Endothelial cell of umbilical vein (primary cell): ENCODE measurements around the gene ZNF527. TPM values are rescaled to one million over a fixed set of nuclear protein-coding genes. Genes with fewer than 3 reads are reported as not detected.

ENCODE experiments used
- BruUV-seq: library from RNA; stranded (reverse); fragments of 400-500 nt; replicated peaks from 2 replicates; lab custom pipeline; 2021; lab: Mats Ljungman, UMichigan
- CTCF ChIA-PET: fragments of 300-600, 350-600 bp; sonication (Branson Sonifier 250); formaldehyde crosslinking; loops from one replicate; lab custom pipeline; 2021; ENCODE audit warnings: antibody characterized with exemption, inconsistent platforms; lab: Charles Lee
- POLR2A ChIA-PET: fragments of 300-600, 350-600 bp; sonication (Branson Sonifier 250); formaldehyde crosslinking; loops from one replicate; lab custom pipeline; 2021; ENCODE audit warnings: antibody characterized with exemption, inconsistent platforms; lab: Charles Lee
- DNase-seq: peaks from one replicate; pipeline ENCODE4 v3.0.0-alpha.2; 2011; ENCODE audit warnings: low read depth, low spot score
- FAIRE-seq: peaks from 2 replicates; lab custom pipeline; 2011; peaks lifted over from hg19 to GRCh38; lab: Jason Lieb, UNC
- H2AFZ ChIP-seq: 2 replicates; pipeline ENCODE4 v1.6.0; 2012; ENCODE audit warnings: low read depth, low read length, control low read depth, inconsistent platforms
- H3K27ac ChIP-seq: 2 replicates; pipeline ENCODE4 v1.5.1; 2011; ENCODE audit warnings: low read depth, mild to moderate bottlenecking, control low read depth, low read length, moderate library complexity; ENCODE audit not compliant: insufficient read depth
- H3K27me3 ChIP-seq, 2 experiments: 2 replicates each; pipeline versions ENCODE4 v1.6.0 to v1.6.1; 2011; ENCODE audit warnings: low read length in 2 of 2, mixed read lengths in 1 of 2; ENCODE audit not compliant: control insufficient read depth in 2 of 2, insufficient read depth in 2 of 2
- H3K36me3 ChIP-seq, 2 experiments: 2 replicates in 1 of 2; 3 replicates in 1 of 2; pipeline ENCODE4 v1.5.1; 2011; ENCODE audit warnings: low read length in 2 of 2, mild to moderate bottlenecking in 1 of 2, moderate library complexity in 1 of 2; ENCODE audit not compliant: control insufficient read depth in 2 of 2, insufficient read depth in 2 of 2; ENCODE audit errors: extremely low read depth in 1 of 2
- H3K4me1 ChIP-seq: 3 replicates; pipeline ENCODE4 v1.5.1; 2011; ENCODE audit warnings: mild to moderate bottlenecking, low read length; ENCODE audit not compliant: control insufficient read depth, insufficient read depth; ENCODE audit errors: extremely low read depth
- H3K4me2 ChIP-seq: 2 replicates; pipeline ENCODE4 v1.6.1; 2011; ENCODE audit warnings: low read length, control low read depth, mixed read lengths; ENCODE audit not compliant: insufficient read depth
- H3K4me3 ChIP-seq, 3 experiments: fragments of 200-600 bp in 1 of 3; sonication (generic), shearing (Covaris generic) in 1 of 3; replicated peaks in 1 of 3; 2 replicates each; pipeline ENCODE4 v1.5.1; 2011 to 2016; ENCODE audit warnings: control low read depth in 3 of 3, low read length in 3 of 3, mild to moderate bottlenecking in 2 of 3, inconsistent platforms in 1 of 3, low read depth in 1 of 3, moderate library complexity in 1 of 3; ENCODE audit not compliant: insufficient read depth in 1 of 3
- H3K79me2 ChIP-seq: 2 replicates; pipeline ENCODE4 v1.6.0; 2012; ENCODE audit warnings: low read length, inconsistent platforms; ENCODE audit not compliant: control insufficient read depth, insufficient read depth
- H3K9ac ChIP-seq: replicated peaks from 2 replicates; pipeline ENCODE3; 2011; ENCODE audit warnings: low read length, control low read depth; ENCODE audit not compliant: insufficient read depth; ENCODE audit errors: extremely low read depth
- H3K9me1 ChIP-seq: replicated peaks from 3 replicates; pipeline ENCODE4 v1.6.0; 2011; ENCODE audit warnings: mild to moderate bottlenecking, low read length; ENCODE audit not compliant: control insufficient read depth, insufficient read depth; ENCODE audit errors: extremely low read depth
- H3K9me3 ChIP-seq: replicated peaks from 2 replicates; pipeline ENCODE4 v1.5.1; 2012; ENCODE audit warnings: low read length, inconsistent platforms; ENCODE audit not compliant: control insufficient read depth, insufficient read depth
- H4K20me1 ChIP-seq: replicated peaks from 2 replicates; pipeline ENCODE3; 2011; ENCODE audit warnings: mild to moderate bottlenecking, low read length; ENCODE audit not compliant: control insufficient read depth, insufficient read depth; ENCODE audit errors: extremely low read depth
- CTCF ChIP-seq, 2 donors: IDR thresholded peaks; 1 replicate in 1 of 2; 2 replicates in 1 of 2; pipeline ENCODE4 v1.5.1; 2011; ENCODE audit warnings: low read length in 2 of 2, mild to moderate bottlenecking in 2 of 2, moderate library complexity in 2 of 2, control low read depth in 1 of 2, inconsistent platforms in 1 of 2, low read depth in 1 of 2; ENCODE audit not compliant: insufficient read depth in 1 of 2; ENCODE audit errors: extremely low read depth in 1 of 2
- EZH2 ChIP-seq: IDR thresholded peaks from 2 replicates; pipeline ENCODE4 v1.6.1; 2012; ENCODE audit warnings: borderline replicate concordance, low read depth, mild to moderate bottlenecking, moderate library complexity, low read length, inconsistent platforms; ENCODE audit not compliant: severe bottlenecking
- FOS ChIP-seq: IDR thresholded peaks from 2 replicates; pipeline ENCODE4 v1.6.1; 2011; ENCODE audit warnings: mild to moderate bottlenecking, low read length, moderate library complexity, borderline replicate concordance; ENCODE audit not compliant: insufficient read depth
- GATA2 ChIP-seq: IDR thresholded peaks from 2 replicates; pipeline ENCODE4 v1.7.0; 2011; ENCODE audit warnings: low read depth, mild to moderate bottlenecking, moderate library complexity, mixed read lengths, low read length; ENCODE audit not compliant: insufficient read length, insufficient read depth
- JUN ChIP-seq: IDR thresholded peaks from 2 replicates; pipeline ENCODE4 v1.6.1; 2011; ENCODE audit warnings: borderline replicate concordance, low read depth; ENCODE audit not compliant: insufficient read length, insufficient read depth
- MAX ChIP-seq: IDR thresholded peaks from 2 replicates; pipeline ENCODE4 v1.6.1; 2011; ENCODE audit not compliant: insufficient read depth, insufficient read length
- MYC ChIP-seq: IDR thresholded peaks from one replicate; pipeline ENCODE4 v1.6.1; 2011; ENCODE audit warnings: mild to moderate bottlenecking, low read depth, low read length
- POLR2A ChIP-seq: IDR thresholded peaks from 2 replicates; pipeline ENCODE4 v1.6.1; 2012; ENCODE audit warnings: low read depth, mild to moderate bottlenecking, control low read depth, low read length
- POLR2AphosphoS5 ChIP-seq: IDR thresholded peaks from 2 replicates; pipeline ENCODE4 v1.6.1; 2012; ENCODE audit warnings: low read depth, mild to moderate bottlenecking, control low read depth, low read length, moderate library complexity; ENCODE audit not compliant: insufficient read depth
- dilution Hi-C: fragments of 300-500 bp; cut with MboI; formaldehyde crosslinking; loops from one replicate; pipeline ENCODE4 v1.15.0; 2019; ENCODE audit warnings: low sequenced_read_pairs; ENCODE audit not compliant: extremely low pct_ligation_motif_present
- intact Hi-C: fragments of 100-400 bp; cut with micrococcal nuclease; formaldehyde crosslinking; loops from one replicate; pipeline ENCODE4 v1.10.0; 2022
- polyA plus RNA-seq, 4 experiments: library from polyadenylated mRNA; depleted of rRNA in 3 of 4; stranded (reverse) in 3 of 4; unstranded in 1 of 4; fragments of >200 nt; gene quantifications; 2 replicates each; pipeline versions ENCODE4 v1.2.1 to v1.2.3, GENCODE V29; 2011 to 2012; ENCODE audit warnings: missing spikeins in 1 of 4
- total RNA-seq: library from RNA; stranded (reverse); gene quantifications from 2 replicates; pipeline ENCODE4 v1.2.3, GENCODE V29; 2021

The ZNF527 gene
- total and polyA plus RNA-seq, 2 donors (not counting 3 experiments of a cell fraction or from before 2014, with no cell fraction given): 2.9 to 3.6 TPM

DNA sequence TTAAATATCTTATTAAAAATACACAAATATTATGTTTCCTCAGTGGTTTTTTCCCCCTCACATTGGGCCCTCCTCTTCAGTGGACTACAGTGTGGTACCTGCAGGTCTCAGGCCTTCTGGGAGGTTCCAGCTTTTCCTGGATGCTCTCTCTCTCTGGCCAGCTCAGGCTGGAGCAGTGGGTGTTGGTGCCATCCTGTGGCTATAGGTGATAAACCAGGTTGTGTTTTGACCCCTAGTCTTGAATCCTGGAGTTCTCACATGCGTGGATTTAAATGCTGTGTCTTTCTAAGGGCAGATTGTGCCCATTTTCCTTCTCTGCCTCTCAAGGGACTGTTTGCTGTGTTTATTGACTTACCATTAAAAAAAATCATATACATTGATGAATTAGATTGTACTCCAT lies 41.2 kb upstream of the ZNF527 start:
- TF ChIP-seq EZH2 (no peak), CTCF (IDR thresholded peaks at IDR 0.05; ENCODE audit: extremely low read depth in 1 of 2, insufficient read depth in 1 of 2, low read depth in 1 of 2, low read length in 2 of 2) (no peak), POLR2A (no peak), MAX (no peak), GATA2 (no peak), MYC (no peak), JUN (no peak), POLR2AphosphoS5 (no peak), FOS (no peak)
- POLR2A ChIA-PET: no interaction called here
- no TSS peak for BruUV-seq
- H3K4me3 ChIP-seq: no peak overlapping the region
- no peak overlapping the region for H2AFZ ChIP-seq
- H3K27me3 ChIP-seq: no peaks in the 10 kb centered on the region
- peaks cover 0 to 14% of the 10 kb centered on the region in 2 experiments for H3K36me3 ChIP-seq
- no peaks in the 10 kb centered on the region for H3K79me2 ChIP-seq
- FAIRE-seq (no peak), DNase-seq (no peak)
- dilution Hi-C loops: no loop called here
- no peak overlapping the region for H3K9ac ChIP-seq
- intact Hi-C loops: loop anchor here (5.0 to 10.0 kb wide), 2 partner anchors 115 to 412 kb away; partner anchors contain the start of genes ZNF383, ZNF568, ZNF585B and ZNF829
- H3K9me1 ChIP-seq: no peaks in the 10 kb centered on the region
- H3K27ac ChIP-seq: no peak overlapping the region
- H3K4me1 ChIP-seq: peaks cover 15% of the 10 kb centered on the region
- no peak overlapping the region for H3K4me2 ChIP-seq
- H4K20me1 ChIP-seq: no peaks in the 10 kb centered on the region
- H3K9me3 ChIP-seq: no peaks in the 10 kb centered on the region
- CTCF ChIA-PET: interaction anchor here (1.4 kb wide), 1 partner anchor 252 kb away, joined by 3 read pairs; no protein-coding TSS in a partner anchor
